ENCODE measurements around the gene LRRC23.

Gene LRRC23

GRCh38 chr12:6957741-6958608 is 53.4 kb downstream of the LRRC23 start:
- no peak overlapping the region for H3K4me3 Mint-ChIP-seq
- H3K27me3 Mint-ChIP-seq (ENCODE audit: low read depth) = no peaks in the 10 kb centered on the region
- peaks cover 29% of the 10 kb centered on the region for H3K4me1 Mint-ChIP-seq
- H3K9me3 Mint-ChIP-seq = no peaks in the 10 kb centered on the region
- no peaks in the 10 kb centered on the region for H3K36me3 Mint-ChIP-seq (ENCODE audit: low read depth)
- no peak for TF ChIP-seq CTCF (IDR thresholded peaks at IDR 0.05; ENCODE audit: unreplicated experiment in 3 of 3)
- peak overlapping the region in 1 of 3 experiments; percentile 9 for H3K27ac Mint-ChIP-seq

DNA sequence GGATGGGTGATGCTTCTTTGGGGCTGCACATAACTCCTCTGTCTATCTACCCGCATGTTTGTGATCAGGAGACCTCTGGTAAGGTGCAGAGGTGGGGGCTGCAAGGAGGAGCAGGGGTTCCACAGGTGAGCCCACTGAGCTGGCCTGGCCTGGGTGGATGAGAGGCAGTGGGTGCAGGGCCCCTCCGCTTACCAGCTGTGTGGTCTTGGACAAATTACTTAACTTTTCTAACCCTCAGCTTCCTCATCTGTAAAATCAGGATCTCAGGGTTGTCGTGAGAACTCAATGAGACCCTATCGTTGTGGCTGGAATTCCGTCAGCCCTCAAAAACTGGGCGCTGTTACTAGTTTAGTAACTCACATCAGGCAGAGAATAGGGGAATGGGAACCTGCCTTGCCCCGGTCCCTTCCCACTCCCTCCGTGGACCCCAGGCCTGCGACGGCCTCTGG is 54.0 kb downstream of the LRRC23 start:
- Mint-ChIP-seq H3K27me3 (ENCODE audit: low read depth) (no peaks in the 10 kb centered on the region), H3K9me3 (no peaks in the 10 kb centered on the region), H3K4me3 (no peak overlapping the region), H3K27ac (peak overlapping the region in 1 of 3 experiments; percentile 9), H3K4me1 (peaks cover 29% of the 10 kb centered on the region), H3K36me3 (ENCODE audit: low read depth) (no peaks in the 10 kb centered on the region)
- no peak for TF ChIP-seq CTCF (IDR thresholded peaks at IDR 0.05; ENCODE audit: unreplicated experiment in 3 of 3)

DNA sequence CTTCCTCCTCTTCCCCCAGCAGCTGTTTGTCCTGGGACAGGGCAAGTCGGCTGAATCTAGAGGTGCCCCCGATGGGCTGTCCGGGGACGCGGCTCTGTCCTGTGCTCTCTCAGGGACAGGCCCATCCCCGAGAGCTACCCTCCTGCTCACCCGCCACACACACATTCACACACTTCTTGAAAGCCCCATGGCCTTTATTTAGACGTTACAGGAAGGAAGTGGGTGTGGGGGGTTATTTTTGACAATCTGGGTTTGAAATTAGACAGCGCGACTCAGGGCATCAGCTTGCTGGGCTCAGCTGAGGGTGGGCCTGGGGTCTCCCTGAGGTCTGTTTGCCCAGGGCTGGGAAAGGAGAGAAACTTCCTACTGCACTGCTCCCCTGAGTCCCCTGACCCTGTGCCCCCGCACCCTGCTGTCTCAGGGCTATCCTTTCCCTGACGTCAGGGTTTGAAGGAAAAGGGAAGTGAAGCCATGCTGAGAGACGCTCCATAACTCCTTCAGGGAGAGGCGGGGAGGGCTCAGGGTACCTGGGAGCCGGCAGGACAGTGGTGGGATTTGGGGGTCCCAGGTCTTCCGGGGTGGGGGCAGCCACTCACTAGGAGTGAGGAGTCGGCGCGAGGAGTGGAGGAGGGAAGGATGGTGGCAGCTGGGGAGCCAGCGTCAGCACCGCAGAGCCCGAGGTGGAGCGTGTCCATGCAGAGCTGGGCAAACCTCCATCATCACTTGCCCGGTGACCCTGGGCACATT is 54.6 kb downstream of the LRRC23 start:
- H3K36me3 Mint-ChIP-seq (ENCODE audit: low read depth) = no peaks in the 10 kb centered on the region
- H3K9me3 Mint-ChIP-seq = no peaks in the 10 kb centered on the region
- H3K27ac Mint-ChIP-seq = no peak overlapping the region
- H3K27me3 Mint-ChIP-seq (ENCODE audit: low read depth) = no peaks in the 10 kb centered on the region
- TF ChIP-seq CTCF (IDR thresholded peaks at IDR 0.05; ENCODE audit: unreplicated experiment in 3 of 3) = no peak
- no peak overlapping the region for H3K4me3 Mint-ChIP-seq
- H3K4me1 Mint-ChIP-seq = peaks cover 24% of the 10 kb centered on the region

GRCh38 chr12:6959805-6960592 is 55.4 kb downstream of the LRRC23 start:
- H3K27ac Mint-ChIP-seq = peak overlapping the region in 2 of 3 experiments; percentile 67 to 90
- TF ChIP-seq CTCF (IDR thresholded peaks at IDR 0.05; ENCODE audit: unreplicated experiment in 3 of 3) = no peak
- H3K4me3 Mint-ChIP-seq = no peak overlapping the region
- H3K36me3 Mint-ChIP-seq (ENCODE audit: low read depth) = peaks cover under 1% of the 10 kb centered on the region
- H3K9me3 Mint-ChIP-seq = no peaks in the 10 kb centered on the region
- H3K27me3 Mint-ChIP-seq (ENCODE audit: low read depth) = no peaks in the 10 kb centered on the region
- H3K4me1 Mint-ChIP-seq = peaks cover 25% of the 10 kb centered on the region

DNA sequence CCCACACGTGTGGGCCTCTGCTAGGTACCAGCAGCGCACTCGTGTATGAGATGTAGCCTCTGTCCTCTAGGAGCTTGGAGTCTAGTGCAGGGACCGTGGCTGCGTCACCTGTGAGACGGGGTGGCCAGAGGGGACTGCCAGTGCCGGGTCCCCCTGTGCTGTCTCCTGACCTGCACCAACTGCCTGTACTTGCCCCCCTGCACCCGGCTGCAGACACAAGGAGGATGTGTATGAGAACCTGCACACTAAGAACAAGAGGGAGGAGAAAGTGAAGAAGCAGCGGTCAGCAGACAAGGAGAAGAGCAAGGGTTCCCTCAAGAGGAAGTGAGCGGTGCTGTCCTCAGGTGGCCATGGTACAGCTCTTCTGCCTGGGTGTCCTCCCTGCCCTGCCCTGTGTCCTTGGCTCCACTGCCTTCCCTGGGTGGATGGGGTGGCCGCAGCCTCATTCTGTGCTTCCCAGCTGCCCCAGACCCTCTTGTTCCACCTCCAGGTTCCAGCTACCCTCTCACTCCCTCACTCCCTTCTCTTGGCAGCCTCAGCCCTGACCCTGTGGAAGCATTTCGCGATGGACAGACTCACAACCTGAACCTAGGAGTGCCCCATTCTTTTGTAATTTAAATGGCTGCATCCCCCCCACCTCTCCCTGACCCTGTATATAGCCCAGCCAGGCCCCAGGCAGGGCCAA is 56.1 kb downstream of the LRRC23 start:
- peaks cover 7% of the 10 kb centered on the region for H3K36me3 Mint-ChIP-seq (ENCODE audit: low read depth)
- peak overlapping the region in 2 of 3 experiments; percentile 67 to 90 for H3K27ac Mint-ChIP-seq
- no peaks in the 10 kb centered on the region for H3K9me3 Mint-ChIP-seq
- H3K27me3 Mint-ChIP-seq (ENCODE audit: low read depth) = no peaks in the 10 kb centered on the region
- peaks cover 31% of the 10 kb centered on the region for H3K4me1 Mint-ChIP-seq
- peak in 2 of 3 experiments; percentile 15 to 26 for TF ChIP-seq CTCF (IDR thresholded peaks at IDR 0.05; ENCODE audit: unreplicated experiment in 3 of 3)
- no peak overlapping the region for H3K4me3 Mint-ChIP-seq

Data from nephron (organoid).